MCF 10A (cell line): ENCODE measurements around the gene MYCN. TPM values are rescaled to one million over a fixed set of nuclear protein-coding genes. Genes with fewer than 3 reads are reported as not detected.

Experiments used
- BruUV-seq: library from RNA; stranded (reverse); fragments of 400-500 nt; replicated peaks from 2 replicates; lab custom pipeline; 2021; lab: Mats Ljungman, UMichigan
- CTCF ChIA-PET: fragments of 300-600 bp; sonication (Branson Sonifier 250); formaldehyde crosslinking; extraction: SDS; loops from one replicate; lab custom pipeline; 2021; ENCODE audit warnings: antibody characterized with exemption, inconsistent platforms; lab: Yijun Ruan, JAX
- POLR2A ChIA-PET: fragments of 300-600, 350-650 bp; sonication (Branson Sonifier 250); formaldehyde crosslinking; extraction: SDS; loops from one replicate; lab custom pipeline; 2020; ENCODE audit warnings: antibody characterized with exemption, inconsistent platforms; lab: Yijun Ruan, JAX
- DNase-seq: peaks from one replicate; pipeline ENCODE4 v3.0.0-alpha.2; 2018; ENCODE audit not compliant: unreplicated experiment
- H3K27ac Mint-ChIP-seq: one replicate; pipeline ENCODE4 v1.8.0; 2022; ENCODE audit warnings: mild to moderate bottlenecking, low read depth, mixed read lengths; ENCODE audit not compliant: unreplicated experiment
- H3K27me3 Mint-ChIP-seq: one replicate; pipeline ENCODE4 v1.8.0; 2022; ENCODE audit warnings: mixed read lengths; ENCODE audit not compliant: insufficient read depth, unreplicated experiment
- H3K36me3 Mint-ChIP-seq: one replicate; pipeline ENCODE4 v1.8.0; 2022; ENCODE audit warnings: mild to moderate bottlenecking, moderate library complexity, mixed read lengths; ENCODE audit not compliant: insufficient read depth, unreplicated experiment
- H3K4me1 Mint-ChIP-seq: one replicate; pipeline ENCODE4 v1.8.0; 2022; ENCODE audit warnings: mixed read lengths; ENCODE audit not compliant: insufficient read depth, unreplicated experiment
- H3K4me3 Mint-ChIP-seq: one replicate; pipeline ENCODE4 v1.8.0; 2022; ENCODE audit warnings: mild to moderate bottlenecking, moderate library complexity, mixed read lengths; ENCODE audit not compliant: unreplicated experiment
- H3K9me3 Mint-ChIP-seq: one replicate; pipeline ENCODE4 v1.8.0; 2022; ENCODE audit warnings: mixed read lengths; ENCODE audit not compliant: unreplicated experiment
- CTCF ChIP-seq: fragments of 200-600 bp; IDR thresholded peaks from one replicate; pipeline ENCODE4 v1.8.0; 2022; ENCODE audit warnings: antibody characterized with exemption, mild to moderate bottlenecking; ENCODE audit not compliant: unreplicated experiment
- intact Hi-C: fragments of 100-400 bp; cut with micrococcal nuclease; formaldehyde crosslinking; loops from 2 replicates; pipeline ENCODE4 v1.14.1; 2022
- total RNA-seq: library from RNA; stranded (reverse); gene quantifications from 2 replicates; pipeline ENCODE4 v1.2.3, GENCODE V29; 2022

Gene MYCN
- total RNA-seq, 1 experiment from 2014 or later: not detected

GRCh38 chr2:15893085-15893484 is 47.3 kb upstream of the MYCN start:
- Mint-ChIP-seq H3K9me3 (no peaks in the 10 kb centered on the region), H3K36me3 (no peaks in the 10 kb centered on the region), H3K27me3 (no peaks in the 10 kb centered on the region), H3K27ac (no peak overlapping the region), H3K4me3 (no peak overlapping the region), H3K4me1 (peaks cover 6% of the 10 kb centered on the region)
- no peak for DNase-seq
- TF ChIP-seq CTCF: no peak
- intact Hi-C loops: no loop called here
- POLR2A ChIA-PET: interaction anchor here (1.6 kb wide), 1 partner anchor 13 kb away, joined by 3 read pairs; no protein-coding TSS in a partner anchor
- CTCF ChIA-PET: interaction anchor here (0.6 kb wide), 1 partner anchor 292 kb away, joined by 3 read pairs; no protein-coding TSS in a partner anchor
- no TSS peak for BruUV-seq

GRCh38 chr2:15893689-15894480 is 46.5 kb upstream of the MYCN start:
- Mint-ChIP-seq H3K27ac (no peak overlapping the region), H3K4me1 (peaks cover 6% of the 10 kb centered on the region), H3K27me3 (no peaks in the 10 kb centered on the region), H3K9me3 (no peaks in the 10 kb centered on the region), H3K4me3 (no peak overlapping the region), H3K36me3 (no peaks in the 10 kb centered on the region)
- no TSS peak for BruUV-seq
- peak; percentile 73 for DNase-seq
- CTCF ChIA-PET: no interaction called here
- TF ChIP-seq CTCF: no peak
- POLR2A ChIA-PET: no interaction called here
- intact Hi-C loops: no loop called here

- ChIA-PET POLR2A (no interaction called here), CTCF (no interaction called here)
- no peak for DNase-seq
- H3K27me3 Mint-ChIP-seq: no peaks in the 10 kb centered on the region
- BruUV-seq: no TSS peak
- H3K9me3 Mint-ChIP-seq: no peaks in the 10 kb centered on the region
- no peak overlapping the region for H3K27ac Mint-ChIP-seq
- peaks cover 6% of the 10 kb centered on the region for H3K4me1 Mint-ChIP-seq
- TF ChIP-seq CTCF: no peak
- intact Hi-C loops: no loop called here
- H3K36me3 Mint-ChIP-seq: no peaks in the 10 kb centered on the region
- H3K4me3 Mint-ChIP-seq: no peak overlapping the region
Observed at GRCh38 chr2:15894481-15895144, 45.7 kb upstream of the MYCN start.
